ENCODE data around the gene DGKH.

The DGKH gene

GRCh38 chr13:42246541-42246940, 198.1 kb downstream of the DGKH start:
- no peak for DNase-seq

DNA sequence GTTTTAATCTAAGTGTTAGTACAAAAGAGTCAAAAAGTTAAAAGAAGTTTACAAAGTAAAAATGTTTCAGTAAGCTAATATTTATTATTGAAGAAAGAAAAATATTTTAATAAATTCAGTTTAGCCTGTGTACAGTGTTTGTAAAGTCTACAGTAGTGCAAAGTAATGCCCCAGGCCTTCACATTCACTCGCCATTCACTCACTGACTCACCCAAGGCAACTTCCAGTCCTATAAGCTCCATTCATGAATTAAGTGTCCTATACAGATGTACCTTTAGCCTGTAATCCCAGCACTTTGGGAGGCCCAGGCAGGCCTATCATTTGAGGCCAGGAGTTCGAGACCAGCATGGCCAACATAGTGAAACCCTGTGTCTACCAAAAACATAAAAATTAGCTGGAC, 199.4 kb downstream of the DGKH start:
- DNase-seq: no peak

GRCh38 chr13:42255886-42256285, 207.4 kb downstream of the DGKH start:
- DNase-seq: no peak

GRCh38 chr13:42258747-42259146, 210.3 kb downstream of the DGKH start:
- no peak for DNase-seq

- DNase-seq: no peak
These were observed 211.1 kb downstream of the DGKH start for GRCh38 chr13:42259515-42259914.

DNA sequence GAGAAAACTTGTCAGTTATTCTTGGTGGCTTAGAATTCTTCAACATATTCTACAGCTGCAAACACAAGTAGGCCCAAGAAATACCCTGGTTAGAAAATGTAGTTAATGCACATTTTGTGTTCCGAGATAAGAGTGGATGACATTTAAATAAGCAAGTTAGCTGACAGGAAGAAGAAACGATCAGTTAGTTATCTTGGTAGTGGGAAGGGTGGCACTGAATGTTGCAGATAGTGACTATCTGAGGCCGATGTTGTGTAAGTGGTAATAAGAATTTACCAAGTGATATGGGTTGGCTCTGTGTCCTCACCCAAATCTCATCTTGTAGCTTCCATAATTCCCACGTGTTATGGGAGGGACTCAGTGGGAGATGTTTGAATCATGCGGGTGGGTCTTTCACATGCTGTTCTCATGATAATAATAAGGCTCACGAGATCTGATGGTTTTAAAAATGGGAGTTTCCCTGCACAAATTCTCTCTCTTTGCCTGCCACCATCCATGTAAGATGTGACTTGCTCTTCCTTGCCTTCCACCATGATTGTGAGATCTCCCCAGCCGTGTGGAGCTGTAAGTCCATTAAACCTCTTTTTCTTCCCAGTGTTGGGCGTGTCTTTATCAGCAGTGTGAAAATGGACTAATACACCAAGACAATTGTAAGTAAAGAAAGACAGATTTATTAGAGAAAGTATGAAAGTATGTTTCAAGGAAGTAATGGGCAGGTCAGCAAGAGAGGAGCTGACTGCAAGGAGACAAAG, 212.6 kb downstream of the DGKH start:
- DNase-seq: no peak

- no peak for DNase-seq
These were observed 218.0 kb downstream of the DGKH start for GRCh38 chr13:42266473-42266872.

DNA sequence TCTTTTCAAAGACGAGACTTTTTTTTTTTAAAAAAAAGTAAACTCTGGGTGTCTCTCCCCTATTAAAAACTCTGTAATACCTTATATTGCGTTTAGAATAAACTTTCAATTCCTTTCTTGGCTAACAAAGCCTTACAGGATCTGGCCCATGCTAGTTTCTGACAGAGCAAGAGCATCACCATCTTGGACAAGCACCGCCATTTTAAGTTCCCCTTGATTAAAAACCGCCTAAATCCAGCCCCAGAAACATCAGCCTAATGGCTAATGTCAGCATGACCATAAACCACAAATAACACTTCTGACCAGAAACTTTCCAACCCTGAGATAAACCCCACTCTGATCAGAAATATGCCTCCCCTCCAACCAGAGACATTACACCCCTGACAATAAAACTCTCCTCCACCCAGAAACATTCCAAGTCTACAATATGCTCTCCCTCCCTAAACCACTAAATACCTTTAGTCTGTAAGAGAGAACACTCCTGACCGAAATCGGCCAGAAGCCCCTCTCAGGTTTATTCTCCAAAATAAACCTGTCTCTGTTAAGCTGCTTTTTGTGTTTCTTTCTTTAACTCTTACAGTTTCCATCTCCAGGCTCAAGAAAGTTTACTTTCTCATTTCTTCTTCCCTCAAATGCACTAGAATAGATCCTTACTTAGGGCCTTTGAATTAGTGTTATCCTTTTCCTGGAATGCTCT, 221.9 kb downstream of the DGKH start:
- DNase-seq: no peak

DNA sequence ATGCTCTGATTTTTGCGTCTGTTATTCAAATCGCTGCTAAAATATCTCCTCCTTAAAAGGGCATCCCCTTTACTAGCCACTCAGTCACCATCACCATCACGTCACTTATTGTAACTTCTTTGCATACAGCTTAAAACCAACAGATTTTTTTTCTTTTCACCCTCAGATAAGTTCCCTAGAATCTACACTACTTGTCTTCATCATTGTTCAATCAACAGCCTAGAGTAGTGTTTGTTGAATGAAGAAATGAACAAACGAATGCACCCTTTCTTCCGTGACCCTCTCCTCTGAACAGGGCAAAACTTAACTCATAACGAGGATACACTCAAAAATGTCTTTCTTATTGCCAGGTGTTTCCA, 222.4 kb downstream of the DGKH start:
- DNase-seq: no peak

- DNase-seq: peak; percentile 91 to 92
These were observed 223.1 kb downstream of the DGKH start for GRCh38 chr13:42271337-42272114.

DNA sequence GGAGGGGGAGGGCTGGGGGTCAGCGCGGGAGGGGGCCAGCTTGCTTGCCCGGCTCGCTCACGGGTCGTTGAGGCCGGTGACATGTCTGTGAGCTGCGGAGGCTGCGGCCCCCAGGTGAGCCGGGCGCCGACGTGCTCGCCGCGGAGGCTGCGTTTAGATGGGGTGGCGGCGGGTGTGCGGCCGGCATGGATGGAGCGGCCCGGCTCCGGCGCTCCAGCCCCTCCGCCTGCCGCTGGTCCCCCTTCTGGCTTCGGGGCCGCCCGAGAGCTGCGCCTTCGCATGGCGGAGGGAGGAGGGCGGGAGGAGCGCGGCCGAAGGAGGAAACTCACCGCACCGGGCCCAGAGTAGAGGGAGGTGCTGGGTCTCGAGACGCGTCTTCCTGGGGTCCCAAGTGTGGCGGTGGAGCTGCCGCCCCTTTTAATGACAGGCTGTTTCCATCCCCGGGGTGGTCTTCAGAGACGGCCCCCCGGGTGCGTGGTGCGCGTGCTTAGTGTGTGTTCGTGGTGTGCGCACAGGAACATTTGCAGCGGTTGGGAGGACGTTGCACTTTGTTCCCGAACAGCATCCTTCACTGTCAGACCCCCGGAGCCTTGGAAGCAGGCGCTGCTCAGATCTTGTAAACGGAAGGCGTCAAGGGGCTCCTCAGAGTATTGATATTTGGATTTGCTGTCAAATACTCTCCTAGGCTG, 223.8 kb downstream of the DGKH start, which contains the start of gene AKAP11:
TSS of gene AKAP11 (plus strand) at position 38 of the 689 bp plus-strand sequence. CDS start 14,197 bp downstream, outside the sequence.
- peak in 1 of 2 experiments; percentile 20 for DNase-seq

- no peak for DNase-seq
These were observed 224.3 kb downstream of the DGKH start for GRCh38 chr13:42272804-42273175.

GRCh38 chr13:42274386-42275097, 226.1 kb downstream of the DGKH start:
- DNase-seq: no peak

DNA sequence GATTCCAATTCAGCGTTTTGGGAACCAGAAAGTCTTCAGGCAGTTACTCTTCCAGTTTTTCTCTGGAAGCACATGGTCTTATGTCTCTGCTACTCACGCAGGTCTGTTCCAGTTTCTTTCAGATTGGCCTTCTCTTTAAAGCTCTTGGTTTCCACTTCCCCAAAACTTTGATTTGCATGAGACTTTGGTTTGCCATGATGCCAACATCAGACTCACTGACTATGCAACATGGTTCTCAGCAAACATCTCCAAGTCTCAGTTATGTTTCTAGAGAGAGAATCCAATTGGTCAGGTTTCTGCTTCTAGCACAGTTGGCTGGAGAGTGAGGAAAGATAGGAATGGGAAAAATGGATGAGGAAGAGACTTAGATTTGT, 226.6 kb downstream of the DGKH start:
- no peak for DNase-seq

DNA sequence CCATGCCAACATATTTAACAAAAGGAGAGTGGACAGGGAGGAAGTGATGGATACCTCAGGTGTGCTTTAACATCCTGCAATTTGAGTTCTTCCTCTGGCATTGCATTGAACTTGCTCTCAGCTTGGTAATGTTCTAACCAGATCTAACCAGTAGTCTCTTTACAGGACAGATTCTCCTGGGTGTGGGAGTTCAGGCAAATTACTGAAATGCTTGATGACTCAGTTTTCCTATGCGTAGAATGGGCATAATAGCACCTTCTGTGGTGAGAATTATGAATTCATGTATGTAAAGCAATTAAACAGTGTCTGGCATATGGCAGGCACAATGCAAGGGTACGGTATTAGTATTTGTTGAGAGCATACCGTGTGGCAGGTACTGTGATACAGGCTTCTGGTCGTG, 227.1 kb downstream of the DGKH start:
- no peak for DNase-seq

GRCh38 chr13:42276683-42277082, 228.2 kb downstream of the DGKH start:
- no peak for DNase-seq

- DNase-seq: no peak
These were observed 229.3 kb downstream of the DGKH start for GRCh38 chr13:42277618-42278276.

DNA sequence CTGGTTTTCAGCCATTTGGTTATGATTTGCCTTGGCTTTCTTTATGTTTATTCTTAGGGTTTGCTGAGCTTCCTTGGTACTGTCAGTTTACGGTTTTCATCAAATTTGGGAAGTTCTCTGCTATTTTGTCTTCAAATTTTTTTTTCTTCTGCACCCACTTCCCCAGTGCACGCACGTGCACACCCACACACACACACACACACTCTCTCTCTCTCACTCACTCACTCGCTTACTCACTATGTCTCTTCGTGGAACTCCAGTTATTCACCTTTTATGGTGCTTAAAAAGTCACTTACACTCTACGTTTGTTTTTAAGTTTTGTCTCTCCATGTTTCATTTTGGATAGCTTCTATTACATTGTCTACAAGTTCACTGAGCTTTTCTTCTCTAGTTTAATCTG, 230.6 kb downstream of the DGKH start:
- no peak for DNase-seq

DNA sequence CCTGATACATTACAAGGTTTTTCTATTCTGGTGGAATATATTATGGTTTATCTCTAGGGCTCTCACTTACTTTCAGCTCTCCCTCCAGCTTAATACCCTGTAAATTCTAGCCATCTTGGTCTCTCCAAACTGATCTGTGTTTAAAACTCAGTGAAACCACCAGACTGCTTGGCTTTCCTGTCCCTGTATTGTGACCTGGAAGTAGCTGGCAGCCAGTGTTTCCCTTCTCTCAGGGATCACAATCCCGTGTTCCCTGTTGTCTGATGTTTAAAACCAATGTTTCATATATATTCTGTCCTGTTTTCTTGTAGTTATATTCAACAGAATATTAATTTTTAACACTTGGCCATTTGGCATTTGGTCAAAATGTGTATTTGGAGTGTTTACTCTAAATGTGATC, 231.5 kb downstream of the DGKH start:
- no peak for DNase-seq

DNA sequence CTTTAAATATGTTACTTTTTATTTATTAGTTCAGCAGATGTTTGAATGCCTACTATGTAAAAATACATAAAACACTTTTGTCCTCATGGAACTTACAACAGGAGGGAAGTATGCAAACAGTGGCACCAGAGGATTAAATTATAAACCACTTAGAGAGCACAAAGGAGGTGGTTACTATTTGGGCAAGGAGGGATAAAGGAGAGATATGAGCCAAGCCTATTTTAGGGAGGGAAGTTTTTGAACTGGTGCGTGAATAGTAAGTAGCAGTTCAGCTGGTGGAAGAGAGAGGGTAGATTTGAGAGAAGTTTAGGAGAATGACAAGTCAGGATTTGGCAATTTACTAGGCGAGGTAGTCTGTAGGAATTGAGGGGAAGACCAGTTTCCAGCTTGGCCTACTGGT, 232.1 kb downstream of the DGKH start:
- no peak for DNase-seq

GRCh38 chr13:42283574-42283973, 235.1 kb downstream of the DGKH start:
- DNase-seq: no peak

DNA sequence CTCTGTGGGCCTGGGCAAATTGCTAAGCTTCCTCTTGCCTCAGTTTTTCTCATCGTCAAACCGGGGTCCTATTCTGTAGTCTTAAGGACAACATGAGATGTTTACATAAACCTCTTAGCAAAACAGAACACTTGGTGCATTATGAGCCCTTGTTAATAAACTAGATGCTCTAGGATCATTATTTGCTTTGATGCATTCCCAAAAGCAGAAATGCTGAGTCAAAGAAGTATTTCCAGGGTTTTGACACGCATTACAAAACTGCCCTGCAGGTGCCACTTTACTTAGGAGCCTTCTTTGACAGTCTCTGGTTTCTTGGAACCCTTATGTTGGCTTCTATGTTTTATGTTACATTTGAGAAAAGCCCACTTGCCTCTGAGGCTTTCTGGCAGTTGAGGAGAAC, 235.6 kb downstream of the DGKH start:
- no peak for DNase-seq
